ENCODE data around the gene FAM170B. TPM values are rescaled to one million over a fixed set of nuclear protein-coding genes. Genes with fewer than 3 reads are reported as not detected.

FAM170B gene
- total and polyA plus RNA-seq, 2 of the 4 experiments (the other 2 are of a cell fraction), result not detected

- Histone ChIP-seq H3K9ac (ENCODE audit: low read depth, low read length) (no peak overlapping the region), H2BK15ac (ENCODE audit: low read depth, low read length) (no peak overlapping the region), H2BK5ac (ENCODE audit: low read depth, low read length, poor library complexity, severe bottlenecking) (no peak overlapping the region), H3K9me3 (ENCODE audit: control insufficient read depth, insufficient read depth, low read length) (no peaks in the 10 kb centered on the region), H3K36me3 (ENCODE audit: control insufficient read depth, insufficient read depth, low read length) (no peaks in the 10 kb centered on the region), H3K4me2 (ENCODE audit: low read depth, low read length) (no peak overlapping the region), H3K4ac (ENCODE audit: low read depth, low read length) (no peak overlapping the region), H4K8ac (ENCODE audit: low read depth in 2 of 2, low read length in 2 of 2) (no peak overlapping the region), H3K23ac (ENCODE audit: low read depth, low read length) (no peak overlapping the region), H2BK20ac (ENCODE audit: low read depth, low read length) (peak overlapping the region; percentile 57; the same call in 1 of the 2 replicates), H3K4me1 (ENCODE audit: control insufficient read depth, insufficient read depth, low read length) (peaks cover 4% of the 10 kb centered on the region), H3K27me3 (ENCODE audit: control insufficient read depth, insufficient read depth, low read length) (no peaks in the 10 kb centered on the region), H2BK120ac (ENCODE audit: low read depth, low read length) (0 out of 2 replicates have a peak overlapping the region, but pooled peaks have one; percentile 6), H2AFZ (replicated peaks; ENCODE audit: low read length, poor library complexity) (peak overlapping the region; percentile 9), H3K56ac (ENCODE audit: extremely low read depth, insufficient read depth, low read length) (no peak overlapping the region), H2AK5ac (ENCODE audit: low read depth, low read length) (peak overlapping the region; percentile 17; the same call in 1 of the 2 replicates), H4K91ac (ENCODE audit: insufficient read depth, low read depth, low read length) (no peak overlapping the region), H3K14ac (replicated peaks; ENCODE audit: low read depth, low read length) (no peak overlapping the region), H4K20me1 (ENCODE audit: insufficient read depth, low read length) (no peaks in the 10 kb centered on the region), H3K9me1 (ENCODE audit: insufficient read depth, low read length) (peaks cover 8% of the 10 kb centered on the region), H3K27ac (ENCODE audit: insufficient read depth, low read length) (no peak overlapping the region), H3K4me3 (ENCODE audit: insufficient read depth, low read depth, low read length) (no peak overlapping the region), H3K18ac (ENCODE audit: low read depth, low read length) (no peak overlapping the region), H2AK9ac (replicated peaks; ENCODE audit: low read depth, low read length, poor library complexity) (no peak overlapping the region), H3K79me1 (ENCODE audit: low read depth in 1 of 2, low read length in 2 of 2) (no peaks in the 10 kb centered on the region), H4K5ac (ENCODE audit: low read depth, low read length) (no peak overlapping the region)
- ChIA-PET POLR2A (ENCODE audit: unreplicated experiment) (no interaction called here), CTCF (no interaction called here)
- WGBS, 2 experiments (ENCODE audit: extremely low coverage in 2 of 2, insufficient read length in 1 of 2), result 50% methylated on average over 1 of the region's 4 CpGs; no CpG with 5 or more reads in 1 of the 2 experiments
- intact Hi-C loops (cut with micrococcal nuclease), result no loop called here
- DNase-seq, result no peak
- TF ChIP-seq POLR2A (IDR thresholded peaks at IDR 0.05; ENCODE audit: low read depth, low read length) (no peak), CHD1 (IDR thresholded peaks at IDR 0.05; ENCODE audit: low read depth, low read length) (no peak), MAFK (IDR thresholded peaks at IDR 0.05; ENCODE audit: low read depth, low read length) (no peak), MXI1 (IDR thresholded peaks at IDR 0.05; ENCODE audit: borderline replicate concordance, low read depth, low read length) (no peak), MAZ (IDR thresholded peaks at IDR 0.05; ENCODE audit: borderline replicate concordance, low read depth, low read length) (no peak), RAD21 (IDR thresholded peaks at IDR 0.05; ENCODE audit: low read length) (no peak)
- no TSS peak for BruUV-seq (replicated peaks)
- dilution Hi-C loops (cut with HindIII; ENCODE audit: low sequenced_read_pairs, unreplicated experiment), result no loop called here
- no peak for ATAC-seq (ENCODE audit: low read depth)
- in situ Hi-C loops (cut with MboI; ENCODE audit: low sequenced_read_pairs), result no loop called here
Measured at GRCh38 chr10:49153115-49153514, 19.3 kb upstream of the FAM170B start.

Measured in IMR-90 (cell line).